DOHH2 (cell line): ENCODE data around the gene C3orf20.

Experiments
- H3F3A ChIP-seq: fragments of 200-600 bp; sonication (generic), shearing (Covaris generic); 2 replicates; pipeline ENCODE4 v1.6.0; 2016; ENCODE audit warnings: antibody characterized with exemption, mild to moderate bottlenecking; ENCODE audit not compliant: control insufficient read depth, insufficient read depth
- H3K27ac ChIP-seq: fragments of 200-600 bp; sonication (generic); 2 replicates; pipeline ENCODE4 v1.5.1; 2014; ENCODE audit warnings: low read depth, mild to moderate bottlenecking, low read length, moderate library complexity
- H3K27me3 ChIP-seq: fragments of 200-600 bp; sonication (generic); 2 replicates; pipeline ENCODE4 v1.6.1; 2014; ENCODE audit warnings: mild to moderate bottlenecking, low read length, mixed read lengths; ENCODE audit not compliant: control insufficient read depth
- H3K36me3 ChIP-seq: fragments of 200-600 bp; sonication (generic); 2 replicates; pipeline ENCODE4 v1.6.1; 2014; ENCODE audit warnings: mild to moderate bottlenecking, low read length, moderate library complexity, mixed read lengths; ENCODE audit not compliant: control insufficient read depth
- H3K4me1 ChIP-seq: fragments of 200-600 bp; sonication (generic); 2 replicates; pipeline ENCODE4 v1.6.1; 2014; ENCODE audit warnings: mild to moderate bottlenecking, low read length, mixed read lengths; ENCODE audit not compliant: control insufficient read depth
- H3K4me2 ChIP-seq: fragments of 200-600 bp; sonication (generic); 2 replicates; pipeline ENCODE4 v1.6.0; 2014; ENCODE audit warnings: mild to moderate bottlenecking, low read length, moderate library complexity
- H3K4me3 ChIP-seq: fragments of 200-600 bp; sonication (generic); 2 replicates; pipeline ENCODE4 v1.5.1; 2014; ENCODE audit warnings: mild to moderate bottlenecking, low read length, mixed read lengths
- H3K79me2 ChIP-seq: fragments of 200-600 bp; sonication (generic); 2 replicates; pipeline ENCODE4 v1.6.1; 2014; ENCODE audit warnings: mild to moderate bottlenecking, low read length, mixed read lengths; ENCODE audit not compliant: control insufficient read depth
- H3K9me2 ChIP-seq: fragments of 200-600 bp; sonication (generic); replicated peaks from 2 replicates; pipeline ENCODE4 v1.6.1; 2014; ENCODE audit warnings: mild to moderate bottlenecking, low read length, mixed read lengths; ENCODE audit not compliant: control insufficient read depth
- H3K9me3 ChIP-seq: fragments of 200-600 bp; sonication (generic); 2 replicates; pipeline ENCODE4 v1.6.1; 2014; ENCODE audit warnings: antibody characterized with exemption, low read length, mixed read lengths; ENCODE audit not compliant: control insufficient read depth, insufficient read depth
- H4K20me1 ChIP-seq: fragments of 200-600 bp; sonication (generic); 2 replicates; pipeline ENCODE4 v1.6.0; 2014; ENCODE audit warnings: low read depth, mild to moderate bottlenecking, antibody characterized with exemption, low read length, moderate library complexity; ENCODE audit not compliant: control insufficient read depth, insufficient read depth
- CTCF ChIP-seq: fragments of 200-600 bp; sonication (generic); IDR thresholded peaks from one replicate; pipeline ENCODE4 v1.5.1; 2014; ENCODE audit warnings: antibody characterized with exemption, mild to moderate bottlenecking, low read depth, low read length; ENCODE audit not compliant: poor library complexity, severe bottlenecking
- EZH2phosphoT487 ChIP-seq: fragments of 200-600 bp; sonication (generic); IDR thresholded peaks from 2 replicates; pipeline ENCODE4 v1.6.1; 2017; ENCODE audit warnings: borderline replicate concordance, mild to moderate bottlenecking, antibody characterized with exemption, low read length, moderate library complexity, mixed read lengths

The C3orf20 gene

GRCh38 chr3:14691239-14691638, 16.3 kb downstream of the C3orf20 start:
- Histone ChIP-seq H3K9me2 (no peaks in the 10 kb centered on the region), H3K4me3 (peak overlapping the region; percentile 62), H3K9me3 (peaks cover 15% of the 10 kb centered on the region; the same call in 1 of the 2 replicates), H3K4me1 (peaks cover 76% of the 10 kb centered on the region), H3K36me3 (peaks cover 7% of the 10 kb centered on the region), H4K20me1 (no peaks in the 10 kb centered on the region), H3K27me3 (no peaks in the 10 kb centered on the region), H3F3A (peaks cover 51% of the 10 kb centered on the region), H3K27ac (peak overlapping the region; percentile 97), H3K4me2 (peak overlapping the region; percentile 73), H3K79me2 (no peaks in the 10 kb centered on the region)
- TF ChIP-seq CTCF (no peak), EZH2phosphoT487 (no peak)

DNA sequence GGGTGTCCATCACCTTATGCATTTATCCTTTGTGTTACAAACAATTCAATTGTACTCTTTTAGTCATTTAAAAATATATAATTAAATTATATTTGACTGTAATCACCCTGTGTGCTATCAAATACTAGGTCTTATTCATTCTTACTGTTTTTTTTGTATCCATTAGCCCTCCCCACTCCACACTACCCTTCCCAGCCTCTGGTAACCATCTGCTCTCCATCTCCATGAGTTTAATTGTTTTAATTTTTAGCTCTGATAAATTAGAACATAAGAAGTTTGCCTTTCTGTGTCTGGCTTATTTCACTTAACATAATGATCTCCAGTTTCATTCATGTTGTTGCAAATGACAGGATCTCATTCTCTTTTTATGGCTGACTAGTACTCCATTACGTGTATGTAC, 16.8 kb downstream of the C3orf20 start:
- Histone ChIP-seq H3K27me3 (no peaks in the 10 kb centered on the region), H3K27ac (peak overlapping the region; percentile 97), H3K9me3 (peaks cover 15% of the 10 kb centered on the region; the same call in 1 of the 2 replicates), H3K9me2 (no peaks in the 10 kb centered on the region), H3F3A (peaks cover 46% of the 10 kb centered on the region), H4K20me1 (no peaks in the 10 kb centered on the region), H3K79me2 (no peaks in the 10 kb centered on the region), H3K4me3 (peak overlapping the region; percentile 62), H3K36me3 (peaks cover 7% of the 10 kb centered on the region), H3K4me1 (peaks cover 75% of the 10 kb centered on the region), H3K4me2 (peak overlapping the region; percentile 73)
- no peak for TF ChIP-seq EZH2phosphoT487
- TF ChIP-seq CTCF, result no peak

DNA sequence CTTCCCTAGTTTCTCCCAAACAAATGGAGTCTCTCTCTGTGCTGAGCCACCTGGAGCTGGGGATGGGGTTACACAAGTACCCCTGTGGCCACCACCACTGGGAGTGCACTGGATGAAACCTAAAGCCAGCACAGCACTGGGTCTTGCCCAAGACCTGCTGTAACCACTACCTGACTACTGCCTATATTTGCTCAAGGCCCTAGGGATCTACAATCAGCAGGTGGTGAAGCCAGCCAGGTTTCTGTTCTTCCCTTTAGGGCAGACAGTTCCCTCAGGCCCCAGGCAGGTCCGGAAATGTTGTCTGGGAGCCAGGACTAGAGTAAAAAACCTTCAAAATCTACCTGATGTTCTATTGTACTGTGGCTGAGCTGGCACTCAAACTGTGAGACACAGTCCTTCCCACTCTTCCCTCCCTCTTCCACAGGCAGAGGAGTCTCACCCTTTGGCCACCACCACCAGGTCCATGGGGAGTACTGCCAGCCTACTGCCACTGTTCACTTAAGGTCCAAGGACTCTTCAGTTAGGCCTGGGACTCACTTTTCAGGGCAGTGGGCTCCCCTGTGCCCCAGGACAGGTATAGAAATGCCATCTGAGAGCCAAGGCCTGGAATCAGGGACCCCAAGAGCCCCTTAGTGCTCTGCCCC, 23.8 kb downstream of the C3orf20 start:
- H4K20me1 ChIP-seq, result no peaks in the 10 kb centered on the region
- H3K4me2 ChIP-seq, result peak overlapping the region; percentile 25; the same call in 1 of the 2 replicates
- no peaks in the 10 kb centered on the region; the same call in 1 of the 2 replicates for H3K36me3 ChIP-seq
- no peaks in the 10 kb centered on the region for H3K27me3 ChIP-seq
- TF ChIP-seq CTCF (no peak), EZH2phosphoT487 (no peak)
- H3K27ac ChIP-seq, result no peak overlapping the region
- H3K9me3 ChIP-seq, result peaks cover 3% of the 10 kb centered on the region; the same call in 1 of the 2 replicates
- H3K4me1 ChIP-seq, result peaks cover 29% of the 10 kb centered on the region
- H3K9me2 ChIP-seq, result no peaks in the 10 kb centered on the region
- 0 out of 2 replicates have a peak, but pooled peaks cover 3% of the 10 kb centered on the region for H3F3A ChIP-seq
- no peaks in the 10 kb centered on the region for H3K79me2 ChIP-seq
- H3K4me3 ChIP-seq, result no peak overlapping the region
